Measurements from ENCODE around the gene PDK2.
A peak's percentile ranks its signal among the peaks of the same experiment; 100 is the strongest.

Gene PDK2

DNA sequence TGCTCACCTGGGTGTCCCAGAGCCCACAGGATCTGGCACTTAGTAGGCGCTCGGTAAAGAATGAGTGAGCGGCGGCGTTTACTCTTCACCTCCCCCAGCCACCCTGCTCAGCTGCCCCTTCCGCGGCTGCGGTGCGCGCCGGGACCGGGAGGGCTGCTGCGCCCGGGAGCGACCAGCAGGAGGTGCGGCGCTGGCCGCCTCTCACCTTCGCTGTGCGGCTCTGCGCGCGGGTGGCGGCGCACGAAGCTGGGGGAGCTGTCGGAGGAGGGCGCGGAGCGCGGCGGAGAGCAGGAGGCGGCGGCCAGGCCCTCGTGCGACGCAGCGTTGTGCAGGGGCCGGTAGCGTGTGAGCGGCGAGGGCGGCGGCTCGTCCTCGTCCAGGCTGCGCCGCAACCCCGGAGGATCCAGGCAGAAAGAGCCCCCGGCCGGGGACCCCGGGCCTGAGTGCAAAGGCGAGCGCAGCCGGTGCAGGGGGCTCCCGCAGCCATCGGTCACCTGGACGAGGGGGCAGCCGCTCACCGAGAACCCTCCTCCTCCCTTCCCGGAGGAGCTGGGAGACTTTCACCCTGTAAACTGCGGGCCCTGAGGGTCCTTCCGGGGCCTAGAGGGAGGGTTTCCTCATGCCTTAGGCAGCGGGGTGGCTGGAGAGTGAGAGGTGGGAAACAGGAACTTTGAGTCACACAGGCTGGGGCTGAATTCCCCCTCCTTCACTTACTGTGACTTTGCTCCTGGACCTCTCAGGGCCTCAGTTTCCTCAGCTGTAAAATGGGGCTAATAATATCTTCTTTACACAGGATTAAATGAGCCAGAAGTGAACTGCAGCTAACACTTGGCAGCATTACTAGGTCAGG lies 22.3 kb downstream of the PDK2 start:
- DNase-seq (ENCODE audit: low spot score): peak; percentile 48

- no peak for DNase-seq (ENCODE audit: low spot score)
These were observed 23.1 kb downstream of the PDK2 start for GRCh38 chr17:50118076-50118827.

DNA sequence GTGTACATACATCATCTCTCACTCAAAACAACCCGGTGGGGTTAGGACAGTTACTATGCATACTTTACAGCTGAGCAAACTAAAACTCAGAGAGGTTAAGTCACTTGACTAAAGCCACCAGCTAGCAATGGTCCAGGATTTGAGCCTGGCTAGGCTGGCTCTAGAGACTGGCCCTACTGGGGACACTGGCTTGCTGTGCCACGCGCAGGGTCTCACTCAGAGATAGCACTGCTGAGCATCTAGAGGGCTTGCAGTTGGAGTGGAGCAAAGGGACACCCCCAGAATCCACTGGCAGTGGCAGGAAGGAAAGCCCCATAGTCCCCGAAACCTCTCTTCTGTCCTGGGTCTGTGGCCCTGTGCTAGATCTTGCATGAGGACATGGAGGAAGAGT lies 23.7 kb downstream of the PDK2 start:
- DNase-seq (ENCODE audit: low spot score): no peak

GRCh38 chr17:50120475-50121253 lies 25.5 kb downstream of the PDK2 start:
- DNase-seq (ENCODE audit: low spot score): no peak

DNA sequence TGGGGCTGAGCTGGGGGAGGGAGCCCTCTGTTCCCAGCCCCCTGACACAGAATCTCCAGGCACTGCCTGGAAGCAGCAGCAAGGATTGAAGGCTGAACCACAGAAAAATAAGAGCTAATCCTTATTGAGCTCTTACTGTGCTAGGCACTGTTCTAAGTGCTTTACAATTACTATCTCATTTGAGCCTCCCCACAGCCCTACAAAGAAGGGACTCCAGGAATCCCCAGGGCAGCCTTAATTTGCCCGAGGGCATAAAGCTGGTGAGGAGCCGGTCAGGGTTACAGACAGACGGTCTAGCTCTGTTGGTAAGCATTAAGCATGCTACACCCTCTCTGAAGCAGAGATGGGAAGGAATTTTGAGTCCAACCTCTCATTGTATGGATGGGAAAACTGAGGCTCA lies 27.8 kb downstream of the PDK2 start:
- DNase-seq (ENCODE audit: low spot score): no peak

DNA sequence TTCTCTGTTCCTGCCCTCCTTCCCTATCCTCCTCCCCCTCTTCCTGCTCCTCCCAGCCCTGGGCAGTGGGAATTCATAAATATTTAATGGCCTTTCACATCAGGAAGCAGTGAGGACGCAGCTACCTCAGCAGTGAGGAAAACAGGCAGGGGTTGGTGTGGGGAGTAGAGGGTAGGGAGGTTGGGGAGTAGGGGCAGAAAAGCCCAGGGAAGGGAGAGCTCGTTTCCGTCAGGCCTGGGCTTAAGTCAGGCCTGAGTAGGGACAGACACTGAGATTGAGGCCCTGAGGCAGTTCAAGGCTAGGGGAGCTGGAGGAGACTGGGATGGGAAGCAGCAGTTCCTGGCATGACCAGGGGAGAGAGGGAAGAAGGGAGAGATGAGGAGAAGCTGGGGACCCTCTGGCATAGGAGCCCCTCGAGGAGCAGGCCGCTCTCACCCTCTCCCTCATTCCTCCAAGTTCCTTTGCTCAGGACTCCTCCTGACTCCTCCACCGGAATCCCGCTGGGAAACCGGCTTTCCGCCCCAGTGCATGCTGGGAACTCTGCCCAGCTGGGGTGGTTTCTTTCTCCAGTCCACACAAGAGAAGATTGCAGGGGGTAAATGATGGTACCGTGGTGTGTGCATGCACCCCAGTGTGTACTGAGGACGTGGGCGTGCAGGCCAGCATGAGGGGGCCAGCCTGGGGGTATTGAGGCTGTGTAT lies 28.6 kb downstream of the PDK2 start:
- DNase-seq (ENCODE audit: low spot score): no peak

- DNase-seq (ENCODE audit: low spot score): no peak
These were observed 30.4 kb downstream of the PDK2 start for GRCh38 chr17:50125420-50125997.

- DNase-seq (ENCODE audit: low spot score): no peak
These were observed 32.7 kb downstream of the PDK2 start for GRCh38 chr17:50127697-50128361.

DNA sequence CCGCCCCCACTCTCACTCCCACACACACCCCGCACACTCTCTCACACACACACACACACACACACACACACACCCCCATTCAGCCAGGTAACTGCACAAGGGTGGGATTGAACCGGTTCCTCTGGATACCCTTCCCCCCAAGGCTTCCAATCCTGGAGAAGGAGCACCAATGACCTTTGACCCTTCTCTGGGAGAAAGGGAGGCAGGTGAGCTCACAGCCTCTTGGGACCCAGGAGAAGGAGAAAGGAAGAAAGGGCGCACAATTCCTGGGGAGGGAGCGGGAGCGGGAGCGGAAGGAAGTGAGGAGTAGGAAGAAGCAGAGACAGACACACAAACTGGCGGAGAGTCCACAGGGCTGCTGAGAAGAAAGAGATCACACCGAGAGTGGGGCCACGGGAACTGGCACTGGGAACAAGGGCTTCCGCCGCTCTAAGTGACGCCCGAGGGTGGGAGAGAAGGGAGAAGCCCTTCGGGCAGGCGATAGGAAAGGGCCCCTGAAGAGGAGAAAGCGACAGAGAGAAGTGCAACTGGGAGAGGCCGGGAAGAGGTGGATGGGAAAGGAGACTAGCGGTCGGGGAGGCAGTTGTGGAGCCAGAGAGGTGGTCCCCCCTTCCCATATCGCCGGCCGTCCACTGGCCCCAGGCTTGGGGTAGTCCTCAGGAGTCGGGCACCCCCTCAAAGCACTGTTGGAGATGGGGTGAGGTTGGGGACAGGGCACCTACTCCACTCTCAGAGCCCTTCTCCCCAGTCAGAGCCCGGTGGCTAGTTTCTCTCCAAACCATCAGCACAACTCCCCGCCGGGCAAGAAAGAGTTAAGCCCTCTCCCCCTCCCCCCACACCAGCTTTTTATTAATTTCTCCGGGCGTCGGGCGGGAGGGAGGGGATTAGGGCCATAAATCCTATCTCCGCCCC lies 33.5 kb downstream of the PDK2 start:
- no peak for DNase-seq (ENCODE audit: low spot score)

GRCh38 chr17:50129353-50129727 lies 34.2 kb downstream of the PDK2 start:
- DNase-seq (ENCODE audit: low spot score): no peak

DNA sequence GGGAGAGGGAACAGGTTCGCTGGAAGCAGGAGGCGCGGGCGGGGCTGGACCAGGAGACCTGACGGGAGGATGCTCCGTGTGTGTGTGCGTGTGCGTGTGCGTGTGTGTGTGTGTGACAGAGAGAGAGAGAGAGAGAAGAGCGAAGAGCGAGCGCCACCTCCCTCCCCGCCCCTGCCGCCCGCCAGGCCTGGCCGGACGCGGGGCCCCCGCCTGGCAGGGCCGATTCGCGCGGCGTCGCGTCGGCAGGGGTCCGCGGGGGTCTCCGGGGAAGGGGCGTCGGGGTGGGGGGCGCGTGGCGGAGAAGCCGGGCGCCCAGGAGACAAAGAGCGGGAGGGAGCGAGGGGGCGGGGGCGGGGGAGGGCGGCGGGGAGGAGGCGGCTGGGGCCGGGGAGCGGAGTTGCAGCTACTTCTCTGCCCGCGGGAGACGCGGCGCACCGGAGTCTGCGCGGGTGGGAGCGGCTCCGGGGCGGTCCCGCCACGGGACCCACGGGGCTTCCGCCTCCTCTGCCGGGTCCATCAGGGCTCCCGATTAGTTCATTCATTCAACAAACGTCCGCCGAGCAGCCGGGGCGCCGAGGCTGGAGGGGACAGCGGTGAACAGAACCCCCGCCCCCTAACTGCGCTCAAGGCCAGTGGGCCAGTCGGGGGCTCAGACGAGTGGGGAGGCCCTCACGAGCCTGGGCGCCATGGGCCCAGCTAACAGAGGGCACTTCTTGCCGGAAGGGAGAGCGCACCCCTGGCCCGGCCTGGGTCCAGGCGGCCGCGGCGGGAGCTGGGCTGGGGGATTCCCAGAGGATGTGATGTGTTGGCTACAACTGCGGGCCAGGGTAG lies 34.8 kb downstream of the PDK2 start, which contains the start of gene SAMD14:
Gene SAMD14, minus strand, starts transcription at position 433 of the 831 bp plus-strand sequence. CDS start 5,201 bp downstream, outside the sequence.
- peak; percentile 56 for DNase-seq (ENCODE audit: low spot score)

GRCh38 chr17:50130559-50131305 lies 35.6 kb downstream of the PDK2 start:
- no peak for DNase-seq (ENCODE audit: low spot score)

DNA sequence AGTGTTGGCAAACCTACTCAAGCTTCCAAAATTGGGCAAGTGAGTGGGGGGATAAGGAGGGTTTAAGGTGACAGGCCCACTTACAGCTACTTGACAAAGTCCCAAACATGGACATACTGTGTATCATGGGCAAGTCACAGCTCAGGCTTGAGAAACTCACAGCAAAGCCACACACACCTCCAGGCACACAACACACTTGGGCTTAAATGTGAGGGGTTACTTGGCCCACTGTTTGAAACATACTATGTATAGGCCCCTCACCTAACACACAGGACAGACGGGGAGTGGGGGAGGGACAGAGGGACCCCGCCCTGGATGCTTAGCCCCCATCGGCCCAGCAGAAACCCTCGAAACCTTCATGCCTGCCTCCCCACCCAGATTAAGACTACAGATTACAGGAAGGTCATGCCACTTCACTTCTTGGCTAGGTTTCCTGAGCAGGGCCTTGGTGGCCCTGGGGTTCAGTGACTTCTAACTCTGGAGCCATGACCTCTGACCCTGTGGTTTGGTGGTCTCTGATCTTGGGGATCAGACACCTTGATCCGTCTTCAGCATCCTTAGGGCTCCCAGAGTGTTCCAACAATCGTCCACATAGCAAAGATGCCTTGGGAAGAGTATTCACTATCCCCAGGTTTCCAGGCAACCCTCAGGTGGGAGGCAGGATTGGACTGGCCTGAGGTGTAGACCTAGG lies 37.1 kb downstream of the PDK2 start:
- no peak for DNase-seq (ENCODE audit: low spot score)

GRCh38 chr17:50133028-50133768 lies 38.0 kb downstream of the PDK2 start:
- DNase-seq (ENCODE audit: low spot score): peak; percentile 63

GRCh38 chr17:50133769-50134099 lies 38.6 kb downstream of the PDK2 start:
- DNase-seq (ENCODE audit: low spot score): no peak

DNA sequence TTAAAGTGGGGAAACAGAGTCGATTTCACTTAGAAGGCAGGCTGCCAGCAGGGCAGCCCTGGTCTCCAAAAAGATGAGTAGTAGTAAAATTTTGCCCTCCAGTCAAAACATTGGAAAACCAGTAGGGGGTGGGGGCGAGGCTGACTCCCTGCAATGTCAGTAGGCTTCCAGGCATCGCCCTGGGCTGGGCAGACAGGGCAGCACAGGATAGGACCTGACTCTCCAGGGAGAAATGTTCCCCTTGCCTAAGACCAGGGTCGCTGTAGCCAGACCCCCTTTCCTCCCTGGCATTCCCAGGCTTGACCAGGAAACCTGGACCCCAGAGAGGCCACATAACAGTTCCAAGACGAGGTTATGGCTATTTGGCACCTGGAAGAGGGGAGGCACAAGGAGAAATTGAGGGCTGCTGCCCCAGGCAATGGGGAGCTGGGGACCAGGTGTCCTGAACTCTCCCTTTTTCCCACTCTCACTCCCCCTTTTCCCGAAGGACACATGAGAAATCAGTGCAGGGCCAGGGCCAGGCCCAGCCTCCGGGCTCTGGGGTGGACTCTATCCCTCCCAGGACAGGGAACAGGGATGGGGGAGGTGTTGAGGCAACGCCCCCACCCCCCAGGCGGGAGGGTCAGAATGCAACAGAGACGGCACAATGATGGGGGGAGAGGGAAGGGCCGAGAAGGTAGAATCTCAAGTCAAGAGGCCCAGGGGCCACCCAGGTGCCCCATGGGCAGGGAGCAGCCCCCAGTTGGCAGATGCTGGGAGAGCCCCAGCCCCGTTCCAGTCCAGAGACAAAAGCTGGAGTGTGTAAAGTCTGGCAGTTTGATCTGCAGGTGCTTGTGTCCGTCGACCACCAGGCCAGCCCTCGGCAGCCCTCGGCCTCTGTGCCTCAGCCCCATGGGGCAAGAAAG lies 39.3 kb downstream of the PDK2 start:
- no peak for DNase-seq (ENCODE audit: low spot score)

Data from SW480 (cell line).